ENCODE measurements around the gene ALK. TPM values are rescaled to one million over a fixed set of nuclear protein-coding genes. Genes with fewer than 3 reads are reported as not detected.

Gene ALK
- total RNA-seq, 1 experiment from 2014 or later, result not detected

DNA sequence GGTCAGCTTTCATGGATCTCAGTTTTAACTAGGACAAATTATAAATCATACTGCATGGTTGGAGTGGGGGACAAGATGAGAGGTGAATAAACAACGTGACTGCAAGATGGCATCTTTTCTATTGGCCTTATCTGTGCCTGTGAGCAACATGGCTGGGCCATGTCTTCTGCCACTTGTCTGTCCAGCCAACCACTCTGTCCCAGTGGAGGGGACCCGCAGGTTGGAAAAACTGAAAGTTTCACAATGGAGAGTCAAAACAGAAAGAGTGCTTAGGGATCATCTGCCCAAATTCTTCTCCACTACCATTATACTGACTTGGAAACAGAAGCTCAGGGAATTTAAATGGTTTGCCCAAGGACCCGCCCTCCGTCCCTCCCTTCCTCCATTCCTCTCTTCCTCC lies 104.1 kb downstream of the ALK start:
- Histone ChIP-seq H3K18ac (ENCODE audit: insufficient read length, low read depth, low read length) (no peak overlapping the region), H3K4me2 (ENCODE audit: insufficient read depth, insufficient read length, low read length) (no peak overlapping the region), H3K9me3 (ENCODE audit: control insufficient read depth, low read depth, low read length) (no peaks in the 10 kb centered on the region), H2BK20ac (ENCODE audit: low read depth, low read length, poor library complexity, severe bottlenecking) (no peak overlapping the region), H3T11ph (ENCODE audit: low read length) (no peak overlapping the region), H2BK12ac (ENCODE audit: insufficient read length, low read depth, low read length) (no peak overlapping the region), H3K27ac (ENCODE audit: insufficient read length, low read depth, low read length) (no peak overlapping the region), H3K9ac (ENCODE audit: extremely low read depth, insufficient read length, low read length) (no peak overlapping the region), H3K79me1 (ENCODE audit: insufficient read depth, low read depth, low read length, poor library complexity, severe bottlenecking) (no peaks in the 10 kb centered on the region), H3K27me3 (ENCODE audit: insufficient read depth, low read length) (no peaks in the 10 kb centered on the region), H3K4me1 (ENCODE audit: insufficient read depth, low read length) (0 out of 2 replicates have a peak, but pooled peaks cover 5% of the 10 kb centered on the region), H4K5ac (ENCODE audit: insufficient read length, low read depth, low read length) (no peak overlapping the region), H2AFZ (ENCODE audit: low read length) (no peak overlapping the region), H3K14ac (ENCODE audit: insufficient read depth, low read length) (no peak overlapping the region), H3K56ac (ENCODE audit: insufficient read length, low read depth, low read length) (no peak overlapping the region), H2BK15ac (ENCODE audit: low read depth, low read length) (no peak overlapping the region), H3K23ac (ENCODE audit: insufficient read length, low read depth, low read length) (no peak overlapping the region), H4K8ac (replicated peaks; ENCODE audit: insufficient read length, low read depth, low read length) (no peak overlapping the region), H3K4ac (ENCODE audit: low read depth, low read length) (no peak overlapping the region), H2BK5ac (ENCODE audit: insufficient read length, low read length) (no peak overlapping the region), H4K20me1 (ENCODE audit: control insufficient read depth, insufficient read depth, insufficient read length) (no peaks in the 10 kb centered on the region), H4K91ac (ENCODE audit: insufficient read length, low read depth, low read length) (no peak overlapping the region), H2BK120ac (ENCODE audit: low read depth, low read length, poor library complexity, severe bottlenecking) (no peak overlapping the region), H3K23me2 (ENCODE audit: insufficient read length, low read depth, low read length, poor library complexity, severe bottlenecking) (no peaks in the 10 kb centered on the region), H2AK5ac (ENCODE audit: insufficient read length, low read length) (no peak overlapping the region), H3K79me2 (ENCODE audit: insufficient read depth, low read length) (no peaks in the 10 kb centered on the region)
- Mint-ChIP-seq H3K9me3 (peaks cover 0 to 2% of the 10 kb centered on the region in 2 experiments; a peak in 1 of 5 replicates), H3K36me3 (ENCODE audit: insufficient read depth in 1 of 3, low read depth in 3 of 3) (no peaks in the 10 kb centered on the region), H3K4me1 (peaks cover 8 to 12% of the 10 kb centered on the region in 2 experiments), H3K27me3 (ENCODE audit: low read depth) (peaks cover 2% of the 10 kb centered on the region), H3K4me3 (no peak overlapping the region), H3K27ac (peak overlapping the region in 1 of 3 experiments; percentile 17; a peak in 1 of 7 replicates)
- DNase-seq, result no peak
- WGBS (ENCODE audit: extremely low coverage, insufficient read length, low lambda C conversion rate), result no CpG with 5 or more reads among the region's 4 CpGs
- TF ChIP-seq, protein P1, sequence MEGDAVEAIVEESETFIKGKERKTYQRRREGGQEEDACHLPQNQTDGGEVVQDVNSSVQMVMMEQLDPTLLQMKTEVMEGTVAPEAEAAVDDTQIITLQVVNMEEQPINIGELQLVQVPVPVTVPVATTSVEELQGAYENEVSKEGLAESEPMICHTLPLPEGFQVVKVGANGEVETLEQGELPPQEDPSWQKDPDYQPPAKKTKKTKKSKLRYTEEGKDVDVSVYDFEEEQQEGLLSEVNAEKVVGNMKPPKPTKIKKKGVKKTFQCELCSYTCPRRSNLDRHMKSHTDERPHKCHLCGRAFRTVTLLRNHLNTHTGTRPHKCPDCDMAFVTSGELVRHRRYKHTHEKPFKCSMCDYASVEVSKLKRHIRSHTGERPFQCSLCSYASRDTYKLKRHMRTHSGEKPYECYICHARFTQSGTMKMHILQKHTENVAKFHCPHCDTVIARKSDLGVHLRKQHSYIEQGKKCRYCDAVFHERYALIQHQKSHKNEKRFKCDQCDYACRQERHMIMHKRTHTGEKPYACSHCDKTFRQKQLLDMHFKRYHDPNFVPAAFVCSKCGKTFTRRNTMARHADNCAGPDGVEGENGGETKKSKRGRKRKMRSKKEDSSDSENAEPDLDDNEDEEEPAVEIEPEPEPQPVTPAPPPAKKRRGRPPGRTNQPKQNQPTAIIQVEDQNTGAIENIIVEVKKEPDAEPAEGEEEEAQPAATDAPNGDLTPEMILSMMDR (conservative IDR thresholded peaks at IDR 0.05), result no peak
